ENCODE results near the gene NOS3. TPM values are rescaled to one million over a fixed set of nuclear protein-coding genes. Genes with fewer than 3 reads are reported as not detected.

The NOS3 gene
- total and polyA plus RNA-seq, 2 donors (not counting 3 experiments of a cell fraction or from before 2014, with no cell fraction given), result 82.8 to 95.1 TPM

DNA sequence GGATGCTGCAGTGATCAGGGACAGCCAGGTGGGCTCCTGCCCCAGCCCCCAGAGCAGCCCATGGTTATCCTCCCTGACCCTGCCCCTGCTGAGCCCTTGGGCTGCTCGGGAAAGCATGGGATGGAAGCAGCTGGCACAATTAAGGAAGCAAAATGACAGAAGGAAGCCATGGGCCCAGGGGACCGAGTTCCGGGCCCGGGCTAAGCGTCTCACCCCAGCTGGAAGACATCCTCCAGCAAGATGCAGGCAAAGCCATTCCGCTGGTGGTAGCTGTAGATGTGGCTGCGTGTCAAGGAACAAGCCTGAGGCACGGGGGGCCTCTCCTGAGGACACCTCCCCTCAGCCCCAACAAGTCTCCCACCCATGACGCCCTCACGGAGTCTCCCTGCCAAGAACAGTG, 32.4 kb downstream of the NOS3 start:
- no peak overlapping the region for H3K27ac ChIP-seq (ENCODE audit: insufficient read depth, low read depth, low read length)
- no peak overlapping the region for H3K4me2 ChIP-seq (ENCODE audit: insufficient read depth, low read length)
- H3K9me1 ChIP-seq (replicated peaks; ENCODE audit: control insufficient read depth, extremely low read depth, insufficient read depth, low read length), result no peaks in the 10 kb centered on the region
- intact Hi-C loops (cut with micrococcal nuclease) (no loop called here), dilution Hi-C loops (cut with MboI; ENCODE audit: extremely low pct_ligation_motif_present, low sequenced_read_pairs) (no loop called here)
- CTCF ChIA-PET, result interaction anchor here (0.8 to 8.8 kb wide), 2 partner anchors 15 to 61 kb away, joined by 3 to 107 read pairs; no protein-coding TSS in a partner anchor
- no peaks in the 10 kb centered on the region for H3K9me3 ChIP-seq (replicated peaks; ENCODE audit: control insufficient read depth, insufficient read depth, low read length)
- no peaks in the 10 kb centered on the region for H3K79me2 ChIP-seq (ENCODE audit: control insufficient read depth, insufficient read depth, low read length)
- TF ChIP-seq JUN (IDR thresholded peaks at IDR 0.05; ENCODE audit: borderline replicate concordance, insufficient read depth, insufficient read length, low read depth) (no peak), GATA2 (IDR thresholded peaks at IDR 0.05; ENCODE audit: insufficient read depth, insufficient read length, low read depth, low read length) (no peak), FOS (IDR thresholded peaks at IDR 0.05; ENCODE audit: borderline replicate concordance, insufficient read depth, low read length) (no peak), POLR2A (IDR thresholded peaks at IDR 0.05; ENCODE audit: low read depth, low read length) (no peak), MYC (IDR thresholded peaks at IDR 0.05; ENCODE audit: low read depth, low read length) (no peak), POLR2AphosphoS5 (IDR thresholded peaks at IDR 0.05; ENCODE audit: insufficient read depth, low read depth, low read length) (no peak), EZH2 (IDR thresholded peaks at IDR 0.05; ENCODE audit: borderline replicate concordance, low read depth, low read length, severe bottlenecking) (no peak)
- TF ChIP-seq, protein P1, sequence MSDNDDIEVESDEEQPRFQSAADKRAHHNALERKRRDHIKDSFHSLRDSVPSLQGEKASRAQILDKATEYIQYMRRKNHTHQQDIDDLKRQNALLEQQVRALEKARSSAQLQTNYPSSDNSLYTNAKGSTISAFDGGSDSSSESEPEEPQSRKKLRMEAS (IDR thresholded peaks at IDR 0.05; ENCODE audit: insufficient read depth, insufficient read length), result no peak
- TF ChIP-seq, protein P2, sequence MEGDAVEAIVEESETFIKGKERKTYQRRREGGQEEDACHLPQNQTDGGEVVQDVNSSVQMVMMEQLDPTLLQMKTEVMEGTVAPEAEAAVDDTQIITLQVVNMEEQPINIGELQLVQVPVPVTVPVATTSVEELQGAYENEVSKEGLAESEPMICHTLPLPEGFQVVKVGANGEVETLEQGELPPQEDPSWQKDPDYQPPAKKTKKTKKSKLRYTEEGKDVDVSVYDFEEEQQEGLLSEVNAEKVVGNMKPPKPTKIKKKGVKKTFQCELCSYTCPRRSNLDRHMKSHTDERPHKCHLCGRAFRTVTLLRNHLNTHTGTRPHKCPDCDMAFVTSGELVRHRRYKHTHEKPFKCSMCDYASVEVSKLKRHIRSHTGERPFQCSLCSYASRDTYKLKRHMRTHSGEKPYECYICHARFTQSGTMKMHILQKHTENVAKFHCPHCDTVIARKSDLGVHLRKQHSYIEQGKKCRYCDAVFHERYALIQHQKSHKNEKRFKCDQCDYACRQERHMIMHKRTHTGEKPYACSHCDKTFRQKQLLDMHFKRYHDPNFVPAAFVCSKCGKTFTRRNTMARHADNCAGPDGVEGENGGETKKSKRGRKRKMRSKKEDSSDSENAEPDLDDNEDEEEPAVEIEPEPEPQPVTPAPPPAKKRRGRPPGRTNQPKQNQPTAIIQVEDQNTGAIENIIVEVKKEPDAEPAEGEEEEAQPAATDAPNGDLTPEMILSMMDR (IDR thresholded peaks at IDR 0.05; ENCODE audit: extremely low read depth in 1 of 2, insufficient read depth in 1 of 2, low read depth in 1 of 2, low read length in 2 of 2), result no peak
- peaks cover 8% of the 10 kb centered on the region for H3K4me1 ChIP-seq (ENCODE audit: control insufficient read depth, extremely low read depth, insufficient read depth, low read length)
- no peaks in the 10 kb centered on the region for H4K20me1 ChIP-seq (replicated peaks; ENCODE audit: control insufficient read depth, extremely low read depth, insufficient read depth, low read length)
- BruUV-seq (replicated peaks), result no TSS peak
- no peak for FAIRE-seq
- H3K36me3 ChIP-seq (ENCODE audit: control insufficient read depth in 2 of 2, extremely low read depth in 1 of 2, insufficient read depth in 2 of 2, low read length in 2 of 2), result no peaks in the 10 kb centered on the region
- no peak overlapping the region for H3K4me3 ChIP-seq (replicated peaks in 1 of 3; ENCODE audit: insufficient read depth in 1 of 3, low read depth in 1 of 3, low read length in 3 of 3)
- POLR2A ChIA-PET, result no interaction called here
- DNase-seq (ENCODE audit: low read depth, low spot score), result no peak
- H2AFZ ChIP-seq (ENCODE audit: low read depth, low read length), result no peak overlapping the region
- H3K27me3 ChIP-seq (ENCODE audit: control insufficient read depth in 2 of 2, insufficient read depth in 2 of 2, low read length in 2 of 2), result peaks cover 12 to 14% of the 10 kb centered on the region in 2 experiments
- H3K9ac ChIP-seq (replicated peaks; ENCODE audit: extremely low read depth, insufficient read depth, low read length), result no peak overlapping the region
